Right renal cortex interstitium (tissue), 3 donors: ENCODE measurements around the gene ZC3HAV1. TPM values are rescaled to one million over a fixed set of nuclear protein-coding genes. Genes with fewer than 3 reads are reported as not detected.
A peak's percentile ranks its signal among the peaks of the same experiment; 100 is the strongest.
"Not testable (repeated sequence)": the region's sequence is repeated elsewhere in the genome, so short reads cannot be mapped to it uniquely, and the experiment has no call there.

ENCODE experiments used
- DNase-seq, 3 donors: peaks; one replicate each; pipeline ENCODE4 v3.0.0-alpha.2; 2013; ENCODE audit warnings: low read depth in 3 of 3, low spot score in 2 of 3
- polyA plus RNA-seq, 3 donors: library from polyadenylated mRNA; unstranded; fragments of 120-200 nt; gene quantifications; one replicate each; pipeline ENCODE4 v1.2.1, GENCODE V29; 2013; ENCODE audit not compliant: insufficient read length in 3 of 3

The ZC3HAV1 gene
- polyA plus RNA-seq, 3 donors, result 19.1 to 21.7 (median 19.1) TPM

DNA sequence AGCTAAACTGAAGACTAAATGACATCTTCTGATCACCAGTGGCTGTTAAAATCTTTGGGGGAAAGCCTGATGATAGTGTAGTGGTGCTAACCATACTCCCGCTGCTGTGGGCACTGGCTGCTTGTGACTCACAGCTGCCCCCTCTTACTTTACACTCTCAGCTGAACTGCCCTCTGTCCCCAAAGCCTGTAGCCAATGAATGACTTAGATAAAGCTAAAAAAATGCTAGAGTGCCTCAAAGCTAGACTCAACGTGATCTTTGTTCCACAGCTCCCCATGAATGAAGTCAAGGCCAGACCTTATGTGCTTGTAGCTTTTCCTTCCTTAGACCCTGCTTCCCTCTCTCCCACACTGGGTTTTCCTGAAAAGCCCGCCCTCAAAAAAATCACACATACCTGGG, 80.2 kb downstream of the ZC3HAV1 start:
- no peak for DNase-seq

DNA sequence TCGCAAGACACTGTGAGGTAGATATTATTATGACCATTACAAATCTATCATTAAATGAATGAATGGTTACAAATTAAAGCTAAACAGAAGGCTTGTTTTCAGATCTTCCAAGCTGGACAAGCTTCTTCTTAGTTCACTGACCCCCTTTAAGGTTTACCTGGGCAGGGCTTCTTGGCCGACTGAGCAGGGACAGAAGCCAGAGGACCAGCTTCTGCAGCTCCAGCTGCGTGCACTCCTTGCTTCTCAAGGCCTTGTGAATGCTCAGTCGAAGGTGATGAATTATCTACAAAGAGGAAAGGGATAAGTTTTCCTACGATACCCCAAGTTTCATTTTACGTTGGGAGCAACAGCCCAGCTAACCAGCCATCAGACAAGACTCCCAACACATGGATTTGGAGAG, 83.0 kb downstream of the ZC3HAV1 start:
- DNase-seq, result no peak

DNA sequence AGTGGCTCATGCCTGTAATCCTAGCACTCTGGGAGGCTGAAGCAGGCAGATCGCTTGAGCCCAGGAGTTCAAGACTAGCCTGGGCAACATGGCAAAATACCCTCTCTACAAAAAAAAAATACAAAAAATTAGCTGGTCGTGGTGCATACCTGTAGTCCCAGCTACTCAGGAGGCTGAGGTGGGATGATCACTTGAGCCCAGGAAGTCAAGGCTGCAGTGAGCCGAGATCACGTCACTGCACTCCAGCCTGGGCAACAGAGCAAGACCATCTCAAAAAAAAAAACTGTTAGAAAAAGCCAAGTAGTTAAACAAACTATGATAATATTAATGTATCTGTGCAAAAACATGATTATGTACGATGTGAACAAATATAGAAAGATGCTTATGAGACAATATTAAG, 83.7 kb downstream of the ZC3HAV1 start:
- DNase-seq, result not testable (repeated sequence)

DNA sequence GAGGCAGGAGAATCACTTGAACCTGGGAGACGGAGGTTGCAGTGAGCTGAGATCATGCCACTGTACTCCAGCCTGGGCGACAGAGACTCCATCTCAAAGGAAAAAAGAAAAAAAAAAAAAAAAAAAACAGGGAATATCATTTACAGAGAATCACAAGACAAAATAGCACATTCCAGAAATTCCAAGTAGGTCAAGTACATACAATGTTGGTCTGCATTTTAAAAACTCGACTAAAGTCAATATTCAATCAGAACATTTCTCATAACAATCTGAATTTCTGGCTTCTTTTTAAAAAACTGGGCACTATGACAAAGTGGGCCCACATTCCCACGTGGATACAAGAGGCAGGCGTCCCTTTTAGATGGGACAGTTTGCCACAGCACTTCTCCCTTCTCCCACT, 86.4 kb downstream of the ZC3HAV1 start:
- no peak for DNase-seq

DNA sequence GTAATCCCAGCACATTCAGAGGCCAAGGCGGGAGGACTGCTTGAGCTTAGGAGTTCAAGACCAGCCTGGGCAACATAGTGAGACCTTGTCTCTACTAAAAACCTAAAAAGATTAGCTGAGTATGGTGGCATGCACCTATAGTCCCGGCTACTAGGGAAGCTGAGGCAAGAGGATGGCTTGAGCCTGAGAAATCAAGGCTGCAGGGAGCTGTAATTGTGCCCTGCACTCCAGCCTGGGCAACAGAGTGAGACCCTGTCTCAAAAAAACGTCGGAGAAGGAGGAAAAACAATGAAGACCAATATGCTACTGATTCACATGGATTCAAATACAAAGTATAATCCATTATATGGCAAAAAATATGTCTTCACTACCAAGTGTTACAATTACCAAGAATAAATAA, 87.2 kb downstream of the ZC3HAV1 start:
- no peak for DNase-seq

DNA sequence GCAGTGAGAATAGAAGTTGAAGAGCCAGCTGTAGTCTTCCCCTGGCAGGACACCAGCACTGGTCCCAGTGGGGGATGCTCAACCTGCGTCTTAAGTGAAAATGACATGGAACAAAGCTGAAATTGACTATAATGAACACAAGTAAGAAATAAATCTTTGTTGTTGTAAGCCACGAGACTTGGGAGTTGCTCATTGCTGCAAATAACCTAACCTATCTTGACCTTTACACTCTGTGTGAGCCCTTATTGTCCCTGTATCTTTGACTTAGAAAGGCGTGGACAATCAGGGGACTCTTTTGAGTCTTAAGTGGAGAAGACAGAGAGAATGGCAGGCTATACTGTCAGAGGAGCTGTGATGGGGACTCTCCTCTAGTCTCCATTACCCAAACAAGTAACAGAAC, 90.6 kb downstream of the ZC3HAV1 start:
- no peak for DNase-seq

DNA sequence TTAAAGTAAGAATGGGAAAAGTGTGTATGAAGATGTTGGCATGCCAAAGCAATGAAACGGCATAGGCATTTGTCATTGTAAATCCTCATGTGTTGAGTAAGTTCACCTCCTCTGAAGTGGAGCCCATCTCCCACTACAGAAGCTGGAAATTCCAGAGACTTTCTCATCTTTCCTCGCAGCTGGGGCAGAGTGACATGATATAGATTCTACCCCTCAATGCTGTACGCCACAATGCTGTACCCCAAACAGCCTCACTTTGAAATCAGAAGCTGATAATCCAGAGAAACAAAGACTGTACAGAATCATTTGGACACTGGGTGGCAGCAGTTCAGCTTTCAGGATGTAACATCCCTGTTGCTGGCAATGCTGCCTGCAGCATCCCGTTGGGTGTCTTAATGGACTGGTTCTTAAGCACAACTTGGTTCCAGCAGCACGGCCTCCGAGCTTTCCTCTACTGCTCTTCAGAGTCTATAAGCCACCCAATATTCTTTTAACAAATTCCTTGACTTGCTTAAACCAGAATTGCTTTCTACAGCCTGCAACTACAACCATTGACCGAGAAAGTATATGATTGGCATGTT, 92.5 kb downstream of the ZC3HAV1 start:
- peak in 1 of 3 donors; percentile 29 for DNase-seq

DNA sequence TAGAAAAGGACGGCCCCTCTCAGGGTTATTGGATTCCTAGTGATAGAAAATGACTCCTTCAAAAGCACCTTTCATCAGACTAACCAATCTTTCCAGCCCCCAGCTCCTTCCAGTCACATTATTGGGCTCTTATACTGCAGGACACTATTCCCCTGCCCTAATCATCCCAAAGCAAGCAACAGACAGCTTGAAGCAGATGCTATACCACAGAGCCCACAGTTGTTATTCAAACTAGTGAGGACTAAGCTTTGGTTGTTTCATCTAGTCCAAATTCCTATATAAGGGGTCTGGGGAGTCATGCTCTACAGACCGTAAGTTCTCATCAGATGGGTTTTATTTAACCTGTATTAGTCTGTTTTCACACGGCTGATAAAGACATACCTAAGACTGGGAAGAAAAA, 98.1 kb downstream of the ZC3HAV1 start:
- no peak for DNase-seq

DNA sequence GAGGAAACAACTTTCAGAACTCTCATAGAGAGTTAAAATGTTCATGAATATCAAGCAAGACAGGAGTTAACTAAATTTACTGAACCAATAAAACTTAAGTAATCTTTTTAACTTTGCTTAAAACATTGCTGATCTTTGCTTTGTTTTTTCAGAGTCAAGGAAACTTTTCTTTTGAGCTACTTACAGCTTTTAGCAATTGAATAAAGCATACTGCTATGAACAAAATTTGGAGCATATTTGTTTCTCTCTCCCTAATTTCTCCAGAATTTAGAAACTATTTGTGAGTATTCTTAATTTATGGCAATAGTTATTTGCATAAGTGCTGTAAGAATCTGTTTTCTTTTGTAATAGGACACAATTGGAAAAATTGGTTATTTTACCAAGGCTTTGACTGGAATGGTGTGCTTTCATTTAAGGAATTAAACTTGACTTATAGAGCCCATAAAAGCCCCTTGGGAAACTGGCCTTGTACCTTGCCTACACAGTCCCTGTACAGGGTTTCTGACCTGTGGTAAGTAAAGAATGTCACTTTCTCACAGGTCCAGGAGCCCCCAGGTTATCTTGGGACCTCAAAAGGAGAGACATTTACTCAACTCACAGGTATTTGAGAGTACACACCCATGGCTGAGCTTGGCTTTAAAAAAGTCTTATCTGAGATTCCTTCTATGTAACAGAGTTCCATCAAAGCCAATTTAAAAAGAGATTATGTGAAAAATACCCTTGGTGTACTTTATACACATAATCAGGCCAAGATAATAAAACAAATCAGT, 105.0 kb downstream of the ZC3HAV1 start:
- DNase-seq, result no peak

DNA sequence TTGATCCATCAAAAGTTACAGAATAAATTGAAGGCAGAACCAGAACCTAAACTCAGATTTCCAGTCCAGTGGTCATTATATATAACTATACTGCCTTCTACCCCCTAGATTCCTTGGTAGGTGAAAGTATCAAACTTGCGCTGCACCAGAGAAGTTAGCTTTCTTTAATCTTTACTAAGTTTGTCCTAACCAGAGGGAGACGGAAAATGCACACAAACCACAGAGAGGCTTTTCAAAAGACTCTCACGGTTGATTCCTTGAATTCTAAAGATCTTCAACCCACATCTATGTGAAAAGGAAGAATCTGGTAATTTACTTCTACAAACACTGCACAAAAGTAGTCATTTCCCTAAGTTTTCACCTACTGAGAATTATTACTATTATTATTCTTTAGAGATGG, 110.1 kb downstream of the ZC3HAV1 start:
- DNase-seq, result no peak

Other genes with a start within 250 kb of the ZC3HAV1 start
- 10 to 100 TPM; 11.9 to 13.6 (median 12.4) TPM for gene KIAA1549, start 128.3 kb downstream of the ZC3HAV1 start, polyA plus RNA-seq
- 10 to 100 TPM; 14.3 to 20.4 (median 20.0) TPM for gene ZC3HAV1L, start 73.7 kb downstream of the ZC3HAV1 start, polyA plus RNA-seq
- 10 to 100 TPM; 11.9 to 12.4 (median 11.9) TPM for gene UBN2, start 121.5 kb upstream of the ZC3HAV1 start, polyA plus RNA-seq
- 10 to 100 TPM; 20.9 to 25.0 (median 22.9) TPM for gene FMC1, start 231.6 kb upstream of the ZC3HAV1 start, polyA plus RNA-seq